ENCODE measurements around the gene OR13C9.
"Not testable (repeated sequence)": the region's sequence is repeated elsewhere in the genome, so short reads cannot be mapped to it uniquely, and the experiment has no call there.

OR13C9 gene

GRCh38 chr9:104618104-104618503 lies at the start of gene OR13C9:
OR13C9 (minus strand) TSS chr9:104618204; CDS start chr9:104618204, 0 bp downstream.
- DNase-seq = no peak

GRCh38 chr9:104658496-104659195 lies 40.6 kb upstream of the OR13C9 start:
- no peak for DNase-seq

DNA sequence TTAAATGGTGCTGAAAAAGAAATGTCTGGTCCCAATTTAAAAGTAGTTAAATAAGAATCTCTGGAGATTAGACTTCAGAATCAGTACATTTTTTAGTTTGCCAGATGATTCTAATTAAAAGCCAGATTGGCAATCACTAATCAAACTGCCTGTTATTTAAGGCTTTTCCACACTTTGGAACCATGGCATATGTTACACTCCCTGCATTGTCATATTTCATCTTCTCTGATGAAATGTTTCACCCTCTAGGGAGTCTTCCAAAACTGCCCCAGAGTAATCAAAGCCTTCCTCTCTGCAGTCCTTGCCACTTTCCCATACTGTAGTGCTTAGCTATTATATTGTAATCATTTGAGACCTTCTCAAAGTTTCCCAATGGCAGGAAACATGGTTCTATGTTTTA lies 17.5 kb upstream of the OR13C9 start:
- no peak for DNase-seq

- no peak for DNase-seq
Observed at GRCh38 chr9:104633976-104634520, 16.0 kb upstream of the OR13C9 start.

GRCh38 chr9:104625964-104626363 lies 8.0 kb upstream of the OR13C9 start:
- DNase-seq = not testable (repeated sequence)

GRCh38 chr9:104617418-104617817 lies 586 bp downstream of the OR13C9 start:
- no peak for DNase-seq

GRCh38 chr9:104611213-104611612 lies 6.8 kb downstream of the OR13C9 start:
- DNase-seq = no peak

GRCh38 chr9:104608336-104608735 lies 9.7 kb downstream of the OR13C9 start:
- DNase-seq = no peak

GRCh38 chr9:104606152-104606551 lies 11.9 kb downstream of the OR13C9 start:
- DNase-seq = no peak

DNA sequence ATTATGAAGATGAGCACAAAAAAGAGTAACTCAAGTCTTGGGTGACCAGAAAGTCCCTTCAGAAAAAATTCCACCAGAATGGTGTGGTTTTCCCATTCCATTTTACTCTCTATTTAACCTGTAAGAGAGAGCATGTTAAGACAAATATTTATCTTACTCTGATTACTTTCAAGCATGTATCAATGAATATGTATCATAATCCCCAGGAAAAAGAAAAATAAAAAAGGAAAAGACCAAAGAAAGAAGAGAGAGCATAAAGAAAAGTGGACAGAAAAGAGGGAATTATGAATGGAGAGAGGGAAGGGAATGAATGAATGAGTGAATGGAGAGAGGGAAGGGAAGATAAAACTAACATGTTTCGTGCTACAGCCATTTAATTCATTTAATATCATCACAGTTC lies 12.5 kb downstream of the OR13C9 start, which contains the start of gene OR13C2:
Gene OR13C2, minus strand, starts transcription at position 101 of the 400 bp plus-strand sequence. Its CDS starts 0 bp downstream, at position 101.
- not testable (repeated sequence) for DNase-seq

DNA sequence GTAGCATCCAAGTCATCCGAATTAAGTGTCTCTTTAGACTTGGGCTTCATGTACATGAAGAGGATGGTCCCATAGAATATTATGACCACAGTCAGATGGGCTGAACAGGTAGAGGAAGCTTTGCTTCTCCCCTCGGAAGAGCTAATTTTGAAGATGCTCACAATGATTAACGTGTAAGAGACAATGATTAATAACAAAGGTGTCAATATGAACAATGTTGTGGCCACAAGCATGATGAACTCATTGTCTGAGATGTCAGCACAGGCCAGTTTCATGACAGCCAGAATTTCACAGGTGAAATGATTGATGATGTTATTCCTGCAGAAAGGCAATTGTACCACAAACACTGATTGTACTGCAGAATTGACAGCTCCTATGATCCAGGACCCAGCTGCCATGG lies 13.2 kb downstream of the OR13C9 start:
- DNase-seq = no peak

GRCh38 chr9:104599313-104599712 lies 18.7 kb downstream of the OR13C9 start, which contains the start of gene OR13C5:
OR13C5 (minus strand) TSS chr9:104599413; CDS start chr9:104599413, 0 bp downstream.
- DNase-seq = not testable (repeated sequence)

- DNase-seq = not testable (repeated sequence)
Observed at GRCh38 chr9:104598749-104599148, 19.3 kb downstream of the OR13C9 start.

GRCh38 chr9:104589626-104590025 lies 28.4 kb downstream of the OR13C9 start:
- no peak for DNase-seq

DNA sequence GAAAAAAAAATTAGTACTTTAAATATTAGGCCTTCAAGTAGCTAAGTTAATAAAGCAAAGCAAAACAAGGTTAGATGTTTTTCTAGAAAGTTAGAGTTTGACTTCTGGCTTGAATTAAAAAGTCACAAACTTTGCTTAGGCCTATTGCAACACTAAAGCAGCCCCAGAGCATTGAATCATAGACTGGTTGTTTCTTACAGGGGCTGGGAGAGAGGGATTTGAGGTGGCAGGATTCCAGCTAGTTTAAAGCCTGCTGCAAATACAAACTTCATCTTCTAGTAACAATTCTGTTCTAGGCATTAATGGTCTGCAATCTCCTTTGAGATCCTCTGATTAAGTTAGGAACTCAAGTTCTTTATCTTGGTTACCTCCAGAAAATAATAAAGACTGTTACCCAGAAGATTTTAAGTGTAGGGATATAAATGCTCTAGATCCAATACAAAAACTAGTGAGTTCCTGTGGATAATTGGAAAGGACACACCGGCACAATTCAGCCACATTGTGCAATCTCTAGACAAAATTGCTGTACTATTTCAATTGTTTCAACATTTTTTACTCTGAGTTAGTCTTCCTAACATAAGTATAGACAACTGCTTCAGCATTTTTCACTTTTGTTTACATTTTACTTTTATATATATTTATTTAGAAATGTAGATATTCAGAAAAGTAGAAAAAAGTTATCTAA lies 31.4 kb downstream of the OR13C9 start:
- no peak for DNase-seq

GRCh38 chr9:104580562-104580961 lies 37.4 kb downstream of the OR13C9 start:
- DNase-seq = no peak

DNA sequence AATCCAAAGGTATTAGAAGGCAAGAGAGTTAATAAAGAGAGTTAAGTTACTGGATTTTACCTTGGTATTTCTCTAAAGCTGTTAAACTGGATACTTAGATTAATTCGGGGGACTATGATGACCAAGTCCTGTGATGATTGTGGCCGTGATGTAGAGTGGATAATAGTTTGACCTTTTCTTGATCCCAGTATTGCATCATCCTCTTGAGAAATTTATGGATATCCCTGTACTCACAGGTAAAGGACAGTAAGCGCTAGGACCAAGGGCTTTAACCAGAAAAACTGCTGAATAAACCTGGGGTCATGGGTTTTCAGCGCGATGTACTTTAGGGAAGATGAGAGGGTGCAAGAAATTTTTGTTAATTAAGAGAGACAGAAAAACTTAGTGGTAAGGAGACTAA lies 40.7 kb downstream of the OR13C9 start:
- no peak for DNase-seq

GRCh38 chr9:104575456-104575855 lies 42.5 kb downstream of the OR13C9 start:
- DNase-seq = no peak

DNA sequence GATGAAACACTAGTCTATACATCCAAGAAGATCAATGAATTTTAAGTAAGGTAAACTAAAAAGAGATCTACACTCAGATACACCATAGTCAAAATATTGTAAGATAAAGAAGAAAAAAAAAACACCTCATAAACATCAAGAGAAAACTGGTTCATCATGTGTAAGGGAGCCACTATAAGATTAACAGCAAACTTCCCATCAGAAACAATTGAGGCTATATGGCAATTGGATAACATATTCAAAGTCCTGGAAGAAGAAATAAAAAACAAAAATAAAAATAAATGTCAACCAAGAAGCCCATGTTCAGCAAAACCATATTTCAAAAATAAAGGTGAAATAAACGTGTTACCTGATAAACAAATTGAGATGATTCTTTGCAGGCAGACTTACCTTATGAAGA lies 45.4 kb downstream of the OR13C9 start:
- DNase-seq = no peak

GRCh38 chr9:104568868-104569267 lies 49.1 kb downstream of the OR13C9 start, which contains the start of gene OR13C8:
OR13C8 (plus strand) TSS chr9:104569168; CDS start chr9:104569168, 0 bp downstream.
- no peak for DNase-seq

All from DMS 273 treated with DMSO at 0.1 percent for 48 hours (cell line).